Bronchial epithelial cell (primary cell): Measurements from ENCODE around the gene EMC1. TPM values are rescaled to one million over a fixed set of nuclear protein-coding genes. Genes with fewer than 3 reads are reported as not detected.
"Not testable (repeated sequence)": the region's sequence is repeated elsewhere in the genome, so short reads cannot be mapped to it uniquely, and the experiment has no call there.

ENCODE experiments used
- DNase-seq: peaks from one replicate; pipeline ENCODE4 v3.0.0-alpha.2; 2010; ENCODE audit warnings: low read depth
- FAIRE-seq: peaks from 2 replicates; lab custom pipeline; 2011; peaks lifted over from hg19 to GRCh38; lab: Jason Lieb, UNC
- H3K27me3 ChIP-seq: 2 replicates; pipeline ENCODE4 v1.5.1; 2011; ENCODE audit warnings: low read length; ENCODE audit not compliant: control insufficient read depth, insufficient read depth
- H3K36me3 ChIP-seq: 2 replicates; pipeline ENCODE4 v1.5.1; 2011; ENCODE audit warnings: low read length; ENCODE audit not compliant: control insufficient read depth, insufficient read depth
- H3K4me3 ChIP-seq: 2 replicates; pipeline ENCODE4 v1.5.1; 2011; ENCODE audit warnings: mild to moderate bottlenecking, low read depth, low read length, control low read depth
- CTCF ChIP-seq: IDR thresholded peaks from 2 replicates; pipeline ENCODE4 v1.5.1; 2011; ENCODE audit warnings: mild to moderate bottlenecking, moderate library complexity, low read length, control low read depth, inconsistent platforms; ENCODE audit not compliant: insufficient read depth, severe bottlenecking
- total RNA-seq: library from RNA; depleted of rRNA; stranded (reverse); fragments of >200 nt; gene quantifications from 2 replicates; pipeline ENCODE4 v1.2.1, GENCODE V29; 2014

The EMC1 gene
- total RNA-seq, 1 donor from 2014 or later: 45.8 TPM

DNA sequence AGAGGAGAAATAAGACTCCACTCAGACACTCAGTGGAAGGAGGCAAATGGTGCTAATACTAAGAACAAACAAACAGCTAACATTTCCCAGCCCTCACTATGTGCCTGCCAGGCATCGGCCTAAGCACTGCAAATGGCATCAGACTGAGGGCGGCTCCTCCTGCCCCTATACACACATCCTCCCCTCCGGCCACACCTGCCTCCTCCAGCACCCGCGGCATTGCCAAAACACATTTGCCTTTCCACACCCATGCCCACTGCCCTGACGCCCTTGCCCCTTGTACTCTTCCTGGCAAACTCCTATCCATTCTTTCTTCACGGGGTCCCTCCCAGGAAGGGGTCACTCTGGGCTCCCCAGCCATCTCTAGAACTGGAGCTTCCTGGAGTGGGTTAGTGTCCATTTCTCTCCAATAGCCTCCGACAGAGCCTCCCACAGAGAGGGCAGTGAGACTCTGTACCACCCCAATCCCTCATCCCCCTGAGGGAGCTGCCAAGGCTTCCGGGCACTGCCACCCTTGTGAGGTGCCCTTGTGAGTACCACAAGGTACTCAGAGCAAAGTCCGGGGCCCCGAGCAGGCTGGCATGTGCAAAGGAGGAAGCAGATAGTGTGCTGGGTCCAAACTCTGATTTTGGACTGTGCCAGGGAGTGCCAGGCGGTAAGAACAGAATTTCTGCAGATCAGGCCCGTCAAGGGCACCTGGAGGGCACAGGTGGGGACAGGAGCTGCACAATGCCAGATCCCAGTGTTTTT, 36.3 kb upstream of the EMC1 start:
- FAIRE-seq: peak; percentile 88
- no peaks in the 10 kb centered on the region for H3K36me3 ChIP-seq
- no peak for TF ChIP-seq CTCF

GRCh38 chr1:19285807-19286206, 34.5 kb upstream of the EMC1 start:
- H3K36me3 ChIP-seq, H3K4me3 ChIP-seq, H3K27me3 ChIP-seq, DNase-seq: not testable (repeated sequence)
- FAIRE-seq: peak; percentile 40

More for the DNA sequence above, 36.3 kb upstream of the EMC1 start:
- H3K27me3 ChIP-seq: no peaks in the 10 kb centered on the region
- H3K4me3 ChIP-seq: no peak overlapping the region
- no peak for DNase-seq

GRCh38 chr1:19285366-19285765, 34.0 kb upstream of the EMC1 start:
- H3K4me3 ChIP-seq, H3K36me3 ChIP-seq, H3K27me3 ChIP-seq, DNase-seq, FAIRE-seq: not testable (repeated sequence)

DNA sequence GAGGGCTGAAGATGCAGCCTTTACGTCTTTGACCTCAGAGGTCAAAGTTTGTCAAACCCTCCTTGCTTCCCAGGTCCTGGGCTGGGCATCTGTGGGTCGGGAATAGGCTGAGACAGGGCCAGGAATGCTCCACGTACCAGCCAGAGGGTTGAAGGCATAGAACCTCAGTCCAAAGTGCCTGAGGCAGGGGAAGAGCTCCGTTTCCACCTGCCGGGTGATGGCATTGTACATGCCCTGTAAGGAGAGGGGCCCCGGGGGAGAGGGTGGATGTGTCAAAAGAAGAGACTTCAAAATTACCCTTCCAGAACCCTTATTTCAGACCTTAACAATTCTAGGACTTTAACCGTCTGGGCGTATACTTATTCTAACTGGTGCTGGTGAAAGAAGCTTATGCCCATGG, 33.6 kb upstream of the EMC1 start:
- H3K36me3 ChIP-seq: no peaks in the 10 kb centered on the region
- DNase-seq: no peak
- H3K27me3 ChIP-seq: no peaks in the 10 kb centered on the region
- FAIRE-seq: no peak
- H3K4me3 ChIP-seq: no peak overlapping the region
- TF ChIP-seq CTCF: no peak

DNA sequence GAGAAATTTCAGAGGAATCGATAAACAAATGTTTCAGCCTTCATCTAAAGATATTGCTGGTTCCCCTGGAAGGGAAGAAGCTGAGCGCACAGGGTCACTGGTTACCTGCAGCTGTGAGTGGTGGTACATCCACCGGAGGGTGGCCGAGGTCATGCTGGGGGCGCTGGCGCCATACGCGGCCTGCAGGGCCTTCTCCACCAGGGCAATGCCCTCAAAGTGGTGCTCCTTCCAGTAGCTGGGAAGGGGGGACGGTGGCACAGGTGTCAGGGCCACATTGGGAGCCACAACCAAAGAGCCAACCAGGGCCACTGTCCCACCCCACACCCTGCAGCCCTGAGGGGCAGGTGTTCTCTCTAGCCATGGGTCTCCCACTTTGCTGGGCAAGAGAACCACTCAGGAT, 32.6 kb upstream of the EMC1 start:
- Histone ChIP-seq H3K4me3 (no peak overlapping the region), H3K36me3 (no peaks in the 10 kb centered on the region), H3K27me3 (no peaks in the 10 kb centered on the region)
- no peak for TF ChIP-seq CTCF
- FAIRE-seq (no peak), DNase-seq (no peak)

- H3K36me3 ChIP-seq: no peaks in the 10 kb centered on the region
- no peak for TF ChIP-seq CTCF
- DNase-seq (no peak), FAIRE-seq (no peak)
- H3K4me3 ChIP-seq: no peak overlapping the region
- peaks cover 2% of the 10 kb centered on the region for H3K27me3 ChIP-seq
Observed at GRCh38 chr1:19274636-19275035, 23.3 kb upstream of the EMC1 start.

DNA sequence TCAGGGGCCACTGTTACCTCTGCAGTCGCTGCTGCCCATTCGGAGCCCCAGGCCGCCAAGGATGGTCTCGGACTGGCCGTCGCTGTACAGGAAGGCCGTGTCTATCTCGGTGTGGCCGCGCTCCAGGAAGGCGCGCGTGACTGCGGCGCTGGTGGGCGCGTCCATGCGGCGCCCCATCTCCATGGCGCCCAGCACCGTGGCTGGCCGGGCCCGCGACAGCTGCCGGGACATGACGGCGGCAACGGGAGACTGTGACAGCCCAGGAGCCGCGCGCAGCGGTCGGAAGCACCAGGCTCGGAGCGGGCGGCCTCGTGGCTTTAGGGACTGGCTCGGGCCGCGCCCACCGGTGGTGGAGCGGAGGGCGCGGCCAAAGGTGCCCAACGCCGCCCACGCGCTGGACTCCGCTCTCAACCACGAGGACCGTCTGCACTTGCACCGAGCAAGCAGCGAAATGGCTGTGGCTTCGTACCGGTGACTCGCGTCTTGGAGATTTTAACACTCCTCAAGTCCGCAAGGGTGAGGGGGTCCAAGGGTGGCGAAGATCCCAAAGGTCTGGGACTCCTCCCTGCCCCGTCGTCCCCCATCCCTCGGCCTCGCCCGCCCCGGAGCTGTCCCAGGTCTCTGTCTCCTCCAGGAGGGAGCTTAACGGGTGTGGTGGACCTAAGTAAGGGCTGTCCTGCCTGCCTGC, 22.7 kb upstream of the EMC1 start:
- peak overlapping the region; percentile 4 for H3K4me3 ChIP-seq
- H3K27me3 ChIP-seq, H3K36me3 ChIP-seq, FAIRE-seq, DNase-seq: not testable (repeated sequence)
